ENCODE measurements around the gene RPS6KA3. TPM values are rescaled to one million over a fixed set of nuclear protein-coding genes. Genes with fewer than 3 reads are reported as not detected.

The RPS6KA3 gene
- total and polyA plus RNA-seq, 9 of the 15 experiments (the other 6 are each of a cell fraction or from before 2014, with no cell fraction given): 10.9 to 61.9 (median 37.4) TPM

- TF ChIP-seq ELF1 (tag; IDR thresholded peaks at IDR 0.05) (no peak), DPF2 (IDR thresholded peaks at IDR 0.05) (0 out of 2 replicates have a peak, but pooled peaks have one; percentile 42), CREB1 (IDR thresholded peaks at IDR 0.05) (no peak), CREB1 (CRISPR knock-in tag; IDR thresholded peaks at IDR 0.05) (no peak), ILF3 (IDR thresholded peaks at IDR 0.05; ENCODE audit: borderline replicate concordance) (no peak), ZNF717 (CRISPR knock-in tag; IDR thresholded peaks at IDR 0.05) (no peak), CBFA2T3 (IDR thresholded peaks at IDR 0.05) (peak; percentile 47), FOSL1 (tag; conservative IDR thresholded peaks at IDR 0.05) (0 out of 2 replicates have a peak, but pooled peaks have one; percentile 2), CCNT2 (IDR thresholded peaks at IDR 0.05; ENCODE audit: borderline replicate concordance, extremely low read depth, insufficient read length, low read depth, low read length) (no peak), TCFL5 (CRISPR knock-in tag; conservative IDR thresholded peaks at IDR 0.05) (no peak), TCF3 (CRISPR knock-in tag; IDR thresholded peaks at IDR 0.05) (peak; percentile 37), RHOXF2B (CRISPR knock-in tag; conservative IDR thresholded peaks at IDR 0.05) (no peak), JUND (IDR thresholded peaks at IDR 0.05; ENCODE audit: borderline replicate concordance, low read depth, low read length) (no peak), JUND (tag; IDR thresholded peaks at IDR 0.05; ENCODE audit: borderline replicate concordance, low read depth, low read length) (no peak), ATF7 (IDR thresholded peaks at IDR 0.05) (no peak), EP300 (IDR thresholded peaks at IDR 0.05; ENCODE audit: low read length) (0 out of 2 replicates have a peak, but pooled peaks have one; percentile 31), NCOA4 (IDR thresholded peaks at IDR 0.05; ENCODE audit: partially characterized antibody) (no peak), ARID1B (IDR thresholded peaks at IDR 0.05) (peak; percentile 66), CBX8 (IDR thresholded peaks at IDR 0.05; ENCODE audit: borderline replicate concordance, extremely low read depth, low read depth, low read length, poor library complexity, severe bottlenecking) (no peak), GMEB1 (CRISPR knock-in tag; IDR thresholded peaks at IDR 0.05) (no peak), SRF (CRISPR knock-in tag; IDR thresholded peaks at IDR 0.05) (no peak), BRD9 (IDR thresholded peaks at IDR 0.05; ENCODE audit: low read depth, partially characterized antibody) (no peak), ZNF695 (CRISPR knock-in tag; IDR thresholded peaks at IDR 0.05) (no peak)
- TF ChIP-seq, protein P1, sequence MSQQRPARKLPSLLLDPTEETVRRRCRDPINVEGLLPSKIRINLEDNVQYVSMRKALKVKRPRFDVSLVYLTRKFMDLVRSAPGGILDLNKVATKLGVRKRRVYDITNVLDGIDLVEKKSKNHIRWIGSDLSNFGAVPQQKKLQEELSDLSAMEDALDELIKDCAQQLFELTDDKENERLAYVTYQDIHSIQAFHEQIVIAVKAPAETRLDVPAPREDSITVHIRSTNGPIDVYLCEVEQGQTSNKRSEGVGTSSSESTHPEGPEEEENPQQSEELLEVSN (IDR thresholded peaks at IDR 0.05; ENCODE audit: borderline replicate concordance in 1 of 2, extremely low read depth in 1 of 2, insufficient read depth in 1 of 2, insufficient read length in 1 of 2, low read depth in 1 of 2, low read length in 1 of 2, poor library complexity in 1 of 2, severe bottlenecking in 1 of 2): no peak
- TF ChIP-seq, protein P2, sequence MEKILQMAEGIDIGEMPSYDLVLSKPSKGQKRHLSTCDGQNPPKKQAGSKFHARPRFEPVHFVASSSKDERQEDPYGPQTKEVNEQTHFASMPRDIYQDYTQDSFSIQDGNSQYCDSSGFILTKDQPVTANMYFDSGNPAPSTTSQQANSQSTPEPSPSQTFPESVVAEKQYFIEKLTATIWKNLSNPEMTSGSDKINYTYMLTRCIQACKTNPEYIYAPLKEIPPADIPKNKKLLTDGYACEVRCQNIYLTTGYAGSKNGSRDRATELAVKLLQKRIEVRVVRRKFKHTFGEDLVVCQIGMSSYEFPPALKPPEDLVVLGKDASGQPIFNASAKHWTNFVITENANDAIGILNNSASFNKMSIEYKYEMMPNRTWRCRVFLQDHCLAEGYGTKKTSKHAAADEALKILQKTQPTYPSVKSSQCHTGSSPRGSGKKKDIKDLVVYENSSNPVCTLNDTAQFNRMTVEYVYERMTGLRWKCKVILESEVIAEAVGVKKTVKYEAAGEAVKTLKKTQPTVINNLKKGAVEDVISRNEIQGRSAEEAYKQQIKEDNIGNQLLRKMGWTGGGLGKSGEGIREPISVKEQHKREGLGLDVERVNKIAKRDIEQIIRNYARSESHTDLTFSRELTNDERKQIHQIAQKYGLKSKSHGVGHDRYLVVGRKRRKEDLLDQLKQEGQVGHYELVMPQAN (IDR thresholded peaks at IDR 0.05; ENCODE audit: borderline replicate concordance): no peak
Observed at GRCh38 chrX:20217906-20218305, 48.8 kb downstream of the RPS6KA3 start (continued).
